OCI-LY7 (cell line): ENCODE measurements around the gene TMEM135. TPM values are rescaled to one million over a fixed set of nuclear protein-coding genes. Genes with fewer than 3 reads are reported as not detected.

ENCODE experiments used
- BruUV-seq: library from RNA; stranded (reverse); fragments of 400-500 nt; replicated peaks from 2 replicates; lab custom pipeline; 2021; lab: Mats Ljungman, UMichigan
- CTCF ChIA-PET: fragments of 300-600 bp; sonication (Branson Sonifier 250); formaldehyde crosslinking; loops from one replicate; lab custom pipeline; 2022; ENCODE audit warnings: antibody characterized with exemption; ENCODE audit not compliant: unreplicated experiment; lab: Charles Lee
- POLR2A ChIA-PET: fragments of 300-600 bp; sonication (Branson Sonifier 250); formaldehyde crosslinking; loops from one replicate; lab custom pipeline; 2022; ENCODE audit warnings: antibody characterized with exemption; lab: Charles Lee
- DNase-seq: peaks from one replicate; pipeline ENCODE4 v3.0.0-alpha.2; 2015; ENCODE audit warnings: low spot score
- H2AFZ ChIP-seq: fragments of 200-600 bp; sonication (generic), shearing (Covaris generic); 2 replicates; pipeline ENCODE4 v1.6.1; 2014; ENCODE audit warnings: mild to moderate bottlenecking, antibody characterized with exemption, low read length, moderate library complexity
- H3K27ac ChIP-seq: fragments of 200-600 bp; sonication (generic); 2 replicates; pipeline ENCODE4 v1.5.1; 2014; ENCODE audit warnings: mixed run types, low read depth, mild to moderate bottlenecking, moderate library complexity, low read length, inconsistent platforms; ENCODE audit not compliant: poor library complexity, severe bottlenecking
- H3K36me3 ChIP-seq: fragments of 200-600 bp; sonication (generic); 2 replicates; pipeline ENCODE4 v1.6.1; 2014; ENCODE audit warnings: mild to moderate bottlenecking, antibody characterized with exemption, low read length, moderate library complexity, mixed read lengths; ENCODE audit not compliant: insufficient read depth
- H3K4me1 ChIP-seq: fragments of 200-600 bp; sonication (generic); 2 replicates; pipeline ENCODE4 v1.5.1; 2014; ENCODE audit warnings: mild to moderate bottlenecking, low read length; ENCODE audit not compliant: insufficient read depth, poor library complexity, severe bottlenecking
- H3K4me2 ChIP-seq: fragments of 200-600 bp; sonication (generic); 2 replicates; pipeline ENCODE4 v1.6.1; 2014; ENCODE audit warnings: mild to moderate bottlenecking, low read length
- H3K4me3 ChIP-seq: fragments of 200-600 bp; sonication (generic); 2 replicates; pipeline ENCODE4 v1.5.1; 2014; ENCODE audit warnings: mild to moderate bottlenecking, low read depth, low read length; ENCODE audit not compliant: poor library complexity, severe bottlenecking
- H3K79me2 ChIP-seq: fragments of 200-600 bp; sonication (generic); 2 replicates; pipeline ENCODE4 v1.6.1; 2016; ENCODE audit warnings: low read depth, mild to moderate bottlenecking, low read length, moderate library complexity, mixed read lengths; ENCODE audit not compliant: insufficient read depth
- H3K9me2 ChIP-seq: fragments of 200-600 bp; sonication (generic); 2 replicates; pipeline ENCODE4 v1.6.1; 2016; ENCODE audit warnings: mild to moderate bottlenecking, low read length, mixed read lengths; ENCODE audit not compliant: insufficient read depth
- H3K9me3 ChIP-seq: fragments of 200-600 bp; sonication (generic); 2 replicates; pipeline ENCODE4 v1.6.1; 2014; ENCODE audit warnings: mild to moderate bottlenecking, mixed run types, low read length, mixed read lengths
- H4K20me1 ChIP-seq: fragments of 200-600 bp; sonication (generic); 2 replicates; pipeline ENCODE4 v1.6.1; 2014; ENCODE audit warnings: mild to moderate bottlenecking, antibody characterized with exemption, low read length, moderate library complexity, mixed read lengths; ENCODE audit not compliant: insufficient read depth
- EZH2phosphoT487 ChIP-seq: fragments of 200-600 bp; sonication (generic); IDR thresholded peaks from 2 replicates; pipeline ENCODE4 v1.6.1; 2018; ENCODE audit warnings: low read depth, borderline replicate concordance, mild to moderate bottlenecking, mixed run types, antibody characterized with exemption, low read length, moderate library complexity, mixed read lengths
- intact Hi-C: fragments of 100-400 bp; cut with micrococcal nuclease; formaldehyde crosslinking; loops from one replicate; pipeline ENCODE4 v1.10.0; 2022; ENCODE audit not compliant: unreplicated experiment
- total RNA-seq, 2 experiments: library from RNA; depleted of rRNA in 1 of 2; stranded (reverse); fragments of >200 nt in 1 of 2; shearing (Covaris generic) in 1 of 2; gene quantifications; 2 replicates each; pipeline ENCODE4 v1.2.3, GENCODE V29; 2014 to 2022
- TF ChIP-seq, protein P1 (sequence below): fragments of 200-600 bp; sonication (generic); conservative IDR thresholded peaks from 2 replicates; pipeline ENCODE4 v1.5.1; 2014; ENCODE audit warnings: mild to moderate bottlenecking, antibody characterized with exemption, low read length, moderate library complexity, mixed read lengths

Gene TMEM135
- total RNA-seq, 2 experiments from 2014 or later = 14.5 to 56.4 TPM

DNA sequence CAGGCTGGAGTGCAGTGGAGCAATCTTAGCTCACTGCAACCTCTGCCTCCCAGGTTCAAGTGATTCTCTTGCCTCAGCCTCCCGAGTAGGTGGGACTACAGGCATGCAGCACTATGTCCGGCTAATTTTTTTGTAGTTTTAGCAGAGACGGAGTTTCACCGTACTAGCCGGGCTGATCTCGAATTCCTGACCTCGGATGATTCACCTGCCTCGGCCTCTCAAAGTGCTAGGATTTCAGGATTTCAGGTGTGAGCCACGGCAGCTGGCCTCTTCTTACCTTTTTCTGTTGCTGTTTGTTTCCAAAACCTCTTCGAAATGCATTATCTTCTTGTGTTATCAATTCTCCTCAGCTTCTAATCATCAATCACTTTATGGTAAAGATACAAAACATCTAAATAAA lies 22.1 kb upstream of the TMEM135 start:
- H3K4me1 ChIP-seq = no peaks in the 10 kb centered on the region
- TF ChIP-seq EZH2phosphoT487 = no peak
- TF ChIP-seq, protein P1, sequence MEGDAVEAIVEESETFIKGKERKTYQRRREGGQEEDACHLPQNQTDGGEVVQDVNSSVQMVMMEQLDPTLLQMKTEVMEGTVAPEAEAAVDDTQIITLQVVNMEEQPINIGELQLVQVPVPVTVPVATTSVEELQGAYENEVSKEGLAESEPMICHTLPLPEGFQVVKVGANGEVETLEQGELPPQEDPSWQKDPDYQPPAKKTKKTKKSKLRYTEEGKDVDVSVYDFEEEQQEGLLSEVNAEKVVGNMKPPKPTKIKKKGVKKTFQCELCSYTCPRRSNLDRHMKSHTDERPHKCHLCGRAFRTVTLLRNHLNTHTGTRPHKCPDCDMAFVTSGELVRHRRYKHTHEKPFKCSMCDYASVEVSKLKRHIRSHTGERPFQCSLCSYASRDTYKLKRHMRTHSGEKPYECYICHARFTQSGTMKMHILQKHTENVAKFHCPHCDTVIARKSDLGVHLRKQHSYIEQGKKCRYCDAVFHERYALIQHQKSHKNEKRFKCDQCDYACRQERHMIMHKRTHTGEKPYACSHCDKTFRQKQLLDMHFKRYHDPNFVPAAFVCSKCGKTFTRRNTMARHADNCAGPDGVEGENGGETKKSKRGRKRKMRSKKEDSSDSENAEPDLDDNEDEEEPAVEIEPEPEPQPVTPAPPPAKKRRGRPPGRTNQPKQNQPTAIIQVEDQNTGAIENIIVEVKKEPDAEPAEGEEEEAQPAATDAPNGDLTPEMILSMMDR = no peak
- H3K4me2 ChIP-seq = no peak overlapping the region
- intact Hi-C loops = no loop called here
- H2AFZ ChIP-seq = no peak overlapping the region
- no peaks in the 10 kb centered on the region for H3K79me2 ChIP-seq
- BruUV-seq = no TSS peak
- H3K27ac ChIP-seq = no peak overlapping the region
- no peaks in the 10 kb centered on the region for H3K9me2 ChIP-seq
- no peak overlapping the region for H3K4me3 ChIP-seq
- no peaks in the 10 kb centered on the region for H4K20me1 ChIP-seq
- H3K9me3 ChIP-seq = no peaks in the 10 kb centered on the region
- ChIA-PET POLR2A (interaction anchor here (0.7 to 1.5 kb wide), 2 partner anchors 88 to 179 kb away, joined by 4 to 6 read pairs; no protein-coding TSS in a partner anchor), CTCF (no interaction called here)
- H3K36me3 ChIP-seq = no peaks in the 10 kb centered on the region
- no peak for DNase-seq

DNA sequence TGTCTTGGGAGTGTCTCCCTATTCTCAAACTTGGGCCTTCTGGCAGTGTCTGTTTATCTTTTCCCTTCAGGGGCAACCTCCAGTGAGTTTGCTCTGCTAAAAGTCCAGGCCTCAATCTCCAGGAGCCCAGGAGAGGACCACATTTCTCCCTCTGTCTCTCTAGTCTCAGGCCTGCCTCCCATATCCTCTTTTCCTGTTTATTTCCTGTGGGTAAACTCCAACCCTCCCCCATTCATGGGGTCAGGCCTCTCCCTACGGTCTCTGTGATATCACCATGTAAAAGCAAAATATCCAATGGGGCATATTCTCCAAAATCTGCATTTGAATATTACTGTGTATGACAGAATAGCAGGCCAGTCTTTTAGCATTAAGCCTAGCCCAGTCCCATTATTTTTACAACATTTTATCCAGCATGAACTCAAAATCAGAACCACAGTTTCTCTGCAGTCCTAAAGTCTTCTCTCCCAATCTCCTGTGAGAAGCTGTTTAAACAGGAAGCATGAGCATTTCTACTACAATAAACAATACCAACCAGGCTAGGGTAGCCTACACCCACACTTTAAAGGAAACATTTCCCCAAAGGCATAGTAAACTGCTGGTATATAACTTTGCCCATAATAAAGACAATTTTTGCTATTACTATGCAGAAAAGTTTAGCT lies 18.0 kb upstream of the TMEM135 start:
- Histone ChIP-seq H3K27ac (no peak overlapping the region), H3K79me2 (no peaks in the 10 kb centered on the region), H3K4me3 (no peak overlapping the region), H3K9me2 (no peaks in the 10 kb centered on the region), H2AFZ (no peak overlapping the region), H3K4me2 (no peak overlapping the region), H4K20me1 (no peaks in the 10 kb centered on the region), H3K36me3 (no peaks in the 10 kb centered on the region), H3K4me1 (no peaks in the 10 kb centered on the region), H3K9me3 (no peaks in the 10 kb centered on the region)
- ChIA-PET CTCF (no interaction called here), POLR2A (interaction anchor here (1.2 kb wide), 1 partner anchor 18 kb away, joined by 7 read pairs; the partner anchor contains the start of gene TMEM135)
- DNase-seq = no peak
- no TSS peak for BruUV-seq
- intact Hi-C loops = no loop called here
- no peak for TF ChIP-seq EZH2phosphoT487
- TF ChIP-seq, protein P1 = no peak

DNA sequence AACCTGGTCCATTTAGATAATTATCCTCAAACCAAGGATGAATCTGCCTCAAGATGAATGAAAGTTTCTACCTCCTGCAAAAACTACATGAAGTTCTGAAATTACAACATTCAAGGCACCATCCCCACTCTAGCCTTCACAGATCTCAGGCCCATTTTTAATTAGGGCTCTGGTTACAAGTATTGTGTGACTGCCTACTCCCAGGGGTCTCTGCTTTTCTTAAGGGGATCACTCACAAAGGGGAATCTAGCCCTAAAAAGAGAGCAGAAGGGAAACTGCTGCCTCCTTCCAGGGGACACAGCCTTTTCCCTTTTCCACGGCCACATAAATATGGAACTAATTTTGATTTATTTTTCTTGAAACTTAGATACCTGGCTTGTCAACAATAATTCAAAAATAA lies 17.4 kb upstream of the TMEM135 start:
- ChIA-PET CTCF (no interaction called here), POLR2A (interaction anchor here (1.2 kb wide), 1 partner anchor 17 kb away, joined by 7 read pairs; the partner anchor contains the start of gene TMEM135)
- Histone ChIP-seq H3K27ac (no peak overlapping the region), H3K79me2 (no peaks in the 10 kb centered on the region), H3K4me2 (no peak overlapping the region), H3K9me2 (no peaks in the 10 kb centered on the region), H3K9me3 (no peaks in the 10 kb centered on the region), H4K20me1 (no peaks in the 10 kb centered on the region), H3K4me3 (no peak overlapping the region), H3K4me1 (no peaks in the 10 kb centered on the region), H2AFZ (no peak overlapping the region), H3K36me3 (no peaks in the 10 kb centered on the region)
- no peak for DNase-seq
- TF ChIP-seq, protein P1 = no peak
- TF ChIP-seq EZH2phosphoT487 = no peak
- no TSS peak for BruUV-seq
- intact Hi-C loops = no loop called here
